Upper lobe of left lung (tissue), 4 donors: Measurements from ENCODE around the gene ATP5MC3.

Experiments
- CTCF ChIP-seq, 6 experiments: fragments of 450-650 bp in 4 of 6; fragments of 200-600 bp in 2 of 6; sonication (generic) in 2 of 6; IDR thresholded peaks; one replicate each; pipeline ENCODE4 v1.5.1; 2016 to 2019; ENCODE audit warnings: antibody characterized with exemption in 6 of 6
- POLR2A ChIP-seq, 4 donors: fragments of 450-650 bp; IDR thresholded peaks; one replicate each; pipeline ENCODE4 v1.5.1; 2016 to 2017; ENCODE audit warnings: antibody characterized with exemption in 4 of 4, mild to moderate bottlenecking in 2 of 4
- POLR2AphosphoS5 ChIP-seq, 2 donors: sonication (generic); formaldehyde crosslinking; IDR thresholded peaks; one replicate each; pipeline ENCODE4 v1.5.1; 2017; ENCODE audit warnings: antibody characterized with exemption in 2 of 2

- TF ChIP-seq CTCF (IDR thresholded peaks at IDR 0.05) (no peak), POLR2AphosphoS5 (IDR thresholded peaks at IDR 0.05) (no peak), POLR2A (IDR thresholded peaks at IDR 0.05) (no peak)
Measured at GRCh38 chr2:175175320-175175719, 6.2 kb downstream of the ATP5MC3 start.
